Stimulated activated memory B cell treated with anti-CD40 and anti-IgM and Interleukin-4, amounts not matched to agents 10 μg/mL and 1 μg/mL and 100 μg/mL, for 72 hours (primary cell): ENCODE results near the gene TMEM17.

Source experiments
- ATAC-seq: fragments of 150-1000 bp; cut with Tn5 transposase; 2 replicates; pipeline ENCODE4 v1.10.0; 2021
- H3K27ac Mint-ChIP-seq: one replicate; pipeline ENCODE4 v1.8.0; 2022; ENCODE audit warnings: mild to moderate bottlenecking, mixed read lengths
- H3K27me3 Mint-ChIP-seq: one replicate; pipeline ENCODE4 v1.8.0; 2022; ENCODE audit warnings: mixed read lengths
- H3K36me3 Mint-ChIP-seq: one replicate; pipeline ENCODE4 v1.8.0; 2022; ENCODE audit warnings: mixed read lengths
- H3K4me1 Mint-ChIP-seq: one replicate; pipeline ENCODE4 v1.8.0; 2022; ENCODE audit warnings: mixed read lengths
- H3K4me3 Mint-ChIP-seq: one replicate; pipeline ENCODE4 v1.8.0; 2022; ENCODE audit warnings: mild to moderate bottlenecking, moderate library complexity, mixed read lengths
- H3K9me3 Mint-ChIP-seq: one replicate; pipeline ENCODE4 v1.8.0; 2022; ENCODE audit warnings: mixed read lengths

Gene TMEM17

DNA sequence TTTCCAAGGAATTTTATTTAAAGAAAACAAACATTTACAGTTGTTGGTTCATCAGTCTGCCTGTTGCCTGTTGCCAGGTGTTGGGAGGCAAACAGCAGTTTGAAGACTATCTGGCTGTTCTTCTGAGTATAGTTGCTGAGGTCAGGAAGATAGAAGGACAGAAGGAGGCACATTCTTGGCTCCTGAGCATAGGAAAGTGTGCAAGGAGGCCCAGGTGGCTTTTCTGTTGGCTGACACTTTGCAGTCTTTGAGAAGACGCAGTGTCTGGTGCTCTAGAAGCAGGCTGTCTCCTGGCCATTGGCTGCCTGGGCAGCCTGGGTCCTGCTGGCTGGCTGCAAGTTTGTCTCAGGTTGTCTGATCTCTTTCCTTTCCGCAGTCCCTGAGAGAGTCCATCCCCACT lies 36.4 kb downstream of the TMEM17 start:
- Mint-ChIP-seq H3K27ac (no peak overlapping the region), H3K9me3 (no peaks in the 10 kb centered on the region), H3K4me3 (no peak overlapping the region), H3K4me1 (no peaks in the 10 kb centered on the region), H3K27me3 (peaks cover 4% of the 10 kb centered on the region), H3K36me3 (no peaks in the 10 kb centered on the region)
- no peak for ATAC-seq

DNA sequence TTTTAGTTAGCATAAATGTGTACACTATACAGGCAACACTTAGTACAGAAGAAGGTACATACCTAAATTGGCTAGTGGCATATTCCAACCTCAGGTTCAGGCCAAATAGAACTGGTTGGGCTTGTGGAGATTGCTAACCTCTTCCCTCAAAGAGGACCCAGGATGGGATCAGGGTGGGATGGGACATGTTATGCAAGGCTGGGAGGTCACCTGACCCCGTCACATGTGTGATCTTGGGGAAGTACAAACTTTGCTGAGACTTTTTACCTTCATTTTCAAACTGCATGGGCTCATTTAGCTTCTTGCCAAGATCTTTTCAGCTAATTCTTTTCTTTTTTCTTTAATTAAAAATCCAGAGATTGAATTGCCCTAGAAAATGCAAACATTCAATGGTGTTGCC lies 36.9 kb downstream of the TMEM17 start:
- Mint-ChIP-seq H3K9me3 (no peaks in the 10 kb centered on the region), H3K27ac (no peak overlapping the region), H3K36me3 (no peaks in the 10 kb centered on the region), H3K4me1 (no peaks in the 10 kb centered on the region), H3K4me3 (no peak overlapping the region), H3K27me3 (peaks cover under 1% of the 10 kb centered on the region)
- no peak for ATAC-seq

DNA sequence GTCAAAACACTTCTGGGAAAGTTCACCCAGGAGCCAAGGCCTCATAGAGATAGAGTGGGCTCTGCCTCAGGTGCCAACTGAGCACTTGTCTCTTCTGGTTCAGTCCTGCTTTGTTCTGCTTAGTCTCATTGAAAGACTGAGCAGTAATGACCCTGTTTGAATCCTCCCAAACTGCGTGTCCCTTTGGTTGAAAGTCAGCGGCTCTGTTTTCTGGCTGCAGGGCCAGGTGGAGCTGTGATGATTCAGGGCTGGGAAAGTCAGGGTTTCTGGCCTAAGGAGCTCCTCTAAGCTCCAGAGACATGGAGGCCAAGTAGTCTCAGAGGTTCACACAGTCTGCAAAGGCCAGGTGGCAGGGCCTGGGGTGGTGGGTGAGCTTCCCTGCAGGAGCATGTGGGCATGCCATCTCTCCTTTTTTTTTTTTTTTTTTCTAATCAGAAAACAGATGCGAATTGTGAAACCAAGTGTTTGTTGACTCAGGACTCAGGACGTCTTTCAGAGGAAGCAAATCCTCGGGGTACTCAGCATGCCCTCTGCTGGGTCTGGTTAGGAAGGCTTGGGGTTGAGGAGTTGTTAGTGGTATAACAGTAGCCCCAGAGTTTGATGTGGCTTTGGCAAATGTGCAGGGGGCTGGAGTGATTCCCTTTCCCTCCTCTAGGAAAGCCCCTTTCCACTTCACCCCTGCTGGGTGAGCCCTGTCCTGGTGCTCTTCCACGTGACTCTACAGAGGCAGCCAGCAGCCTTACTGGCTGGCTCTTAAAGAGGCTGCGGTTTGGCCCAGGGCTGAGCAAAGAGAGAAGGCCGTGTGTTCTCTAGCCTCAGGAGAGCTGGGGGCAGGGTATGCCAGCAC lies 38.3 kb downstream of the TMEM17 start:
- no peaks in the 10 kb centered on the region for H3K27me3 Mint-ChIP-seq
- H3K4me1 Mint-ChIP-seq: no peaks in the 10 kb centered on the region
- no peak overlapping the region for H3K4me3 Mint-ChIP-seq
- no peak for ATAC-seq
- no peak overlapping the region for H3K27ac Mint-ChIP-seq
- no peaks in the 10 kb centered on the region for H3K36me3 Mint-ChIP-seq
- H3K9me3 Mint-ChIP-seq: no peaks in the 10 kb centered on the region

DNA sequence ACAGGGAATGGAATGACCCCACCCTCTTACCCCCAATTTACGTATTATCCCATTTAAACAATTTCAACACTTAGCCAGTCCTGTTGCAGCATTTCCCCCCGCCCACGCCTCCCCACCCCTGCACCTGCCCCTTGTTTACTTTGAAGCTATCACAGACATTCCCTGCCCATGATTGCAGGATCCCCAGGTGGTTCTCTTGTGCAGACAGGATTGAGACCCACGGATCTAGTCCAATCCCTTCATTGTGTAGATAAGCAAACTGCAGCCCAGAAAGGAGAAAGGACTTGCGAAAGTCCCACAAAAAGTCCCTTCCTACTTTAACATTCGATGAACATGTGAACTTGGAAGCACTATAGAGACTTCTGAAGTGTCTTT lies 38.9 kb downstream of the TMEM17 start:
- no peak overlapping the region for H3K27ac Mint-ChIP-seq
- H3K4me1 Mint-ChIP-seq: no peaks in the 10 kb centered on the region
- H3K9me3 Mint-ChIP-seq: no peaks in the 10 kb centered on the region
- H3K36me3 Mint-ChIP-seq: no peaks in the 10 kb centered on the region
- H3K27me3 Mint-ChIP-seq: no peaks in the 10 kb centered on the region
- ATAC-seq: no peak
- no peak overlapping the region for H3K4me3 Mint-ChIP-seq

DNA sequence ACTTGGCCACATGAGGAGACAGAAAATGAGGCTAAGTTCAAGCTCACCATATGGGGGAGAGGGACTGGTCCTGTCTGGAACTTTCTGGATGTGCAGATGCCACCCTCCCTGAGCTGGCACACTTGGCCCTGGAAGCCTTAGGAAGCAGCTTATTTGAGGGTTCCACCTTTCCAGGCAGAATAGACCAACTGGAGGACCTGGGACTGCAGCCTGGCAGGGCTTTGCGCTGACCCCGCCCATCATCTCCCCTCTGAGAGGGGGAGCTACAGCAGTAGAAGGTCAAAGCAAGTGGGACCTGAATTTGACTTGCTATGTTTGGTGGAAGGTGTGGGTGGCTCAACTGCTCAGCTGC lies 39.5 kb downstream of the TMEM17 start:
- no peak overlapping the region for H3K27ac Mint-ChIP-seq
- no peak for ATAC-seq
- no peaks in the 10 kb centered on the region for H3K4me1 Mint-ChIP-seq
- H3K9me3 Mint-ChIP-seq: no peaks in the 10 kb centered on the region
- H3K4me3 Mint-ChIP-seq: no peak overlapping the region
- H3K27me3 Mint-ChIP-seq: no peaks in the 10 kb centered on the region
- no peaks in the 10 kb centered on the region for H3K36me3 Mint-ChIP-seq

DNA sequence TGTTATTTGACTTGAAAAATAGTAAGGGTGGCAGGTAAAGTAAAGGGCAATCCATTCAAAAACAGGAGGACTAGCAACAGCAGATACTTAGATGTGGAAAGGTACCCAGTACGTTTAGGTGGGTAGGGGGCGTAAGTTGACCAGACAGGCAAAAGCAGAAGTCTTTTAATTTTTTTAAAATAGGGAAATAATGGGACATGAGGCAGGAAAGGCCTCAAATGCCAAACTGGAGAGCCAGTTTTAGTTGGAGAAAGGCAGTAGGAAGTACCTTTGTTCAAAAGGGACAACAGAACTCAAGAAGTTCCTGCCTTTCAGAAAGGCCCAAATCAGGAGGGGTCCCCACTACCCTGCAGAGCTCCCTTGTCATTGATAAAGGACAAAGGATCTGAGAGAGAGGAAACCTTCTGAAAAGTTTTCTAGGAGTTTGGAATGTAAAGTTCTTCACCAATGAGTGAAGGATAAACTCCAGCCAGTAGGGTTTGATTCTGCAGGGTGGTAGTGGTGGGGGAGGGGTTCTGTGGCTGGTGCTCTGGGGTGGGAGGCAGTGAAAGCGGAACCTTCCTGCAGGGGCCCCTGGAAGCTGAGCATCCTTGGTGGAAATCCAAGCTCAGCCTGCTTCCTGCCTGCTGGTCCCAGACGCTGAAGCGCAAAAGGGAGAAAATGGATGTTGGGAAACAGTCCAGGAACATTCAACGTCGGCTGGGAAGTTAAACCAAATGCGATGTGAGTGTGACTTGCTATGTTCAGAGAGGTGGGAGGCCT lies 40.1 kb downstream of the TMEM17 start:
- H3K27me3 Mint-ChIP-seq: no peaks in the 10 kb centered on the region
- no peaks in the 10 kb centered on the region for H3K36me3 Mint-ChIP-seq
- H3K9me3 Mint-ChIP-seq: no peaks in the 10 kb centered on the region
- no peak overlapping the region for H3K4me3 Mint-ChIP-seq
- H3K27ac Mint-ChIP-seq: no peak overlapping the region
- H3K4me1 Mint-ChIP-seq: no peaks in the 10 kb centered on the region
- no peak for ATAC-seq

DNA sequence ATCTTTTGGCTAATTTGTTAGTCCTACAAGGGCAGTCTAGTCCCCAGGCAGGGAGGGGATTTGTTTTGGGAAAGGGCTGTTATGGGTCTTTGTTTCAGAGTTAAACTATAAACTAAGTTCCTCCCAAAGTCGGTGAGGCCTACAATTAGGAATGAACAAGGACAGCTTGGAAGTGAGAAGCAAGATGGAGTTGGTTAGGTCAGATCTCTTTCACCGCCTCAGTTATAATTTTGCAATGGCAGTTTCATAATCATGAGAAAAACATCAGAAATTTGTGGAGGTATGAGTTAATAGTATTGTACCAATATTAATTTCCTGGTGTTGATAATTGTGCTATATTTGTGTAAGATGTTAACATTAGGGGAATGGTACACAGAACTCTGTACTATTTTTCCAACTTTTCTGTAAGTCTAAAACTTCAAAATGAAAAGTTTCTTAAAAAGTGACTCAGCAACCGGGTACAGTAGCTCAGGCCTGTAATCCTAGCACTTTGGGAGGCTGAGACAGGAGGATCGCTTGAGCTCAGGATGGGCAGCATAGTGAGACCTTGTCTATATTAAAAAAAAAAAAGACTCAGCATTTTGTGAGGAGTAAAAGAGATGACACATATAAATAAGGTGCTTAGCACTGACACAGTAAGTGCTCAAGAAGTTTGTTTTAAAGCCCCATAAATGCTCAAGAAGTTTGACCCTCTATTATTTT lies 40.8 kb downstream of the TMEM17 start:
- ATAC-seq: no peak

DNA sequence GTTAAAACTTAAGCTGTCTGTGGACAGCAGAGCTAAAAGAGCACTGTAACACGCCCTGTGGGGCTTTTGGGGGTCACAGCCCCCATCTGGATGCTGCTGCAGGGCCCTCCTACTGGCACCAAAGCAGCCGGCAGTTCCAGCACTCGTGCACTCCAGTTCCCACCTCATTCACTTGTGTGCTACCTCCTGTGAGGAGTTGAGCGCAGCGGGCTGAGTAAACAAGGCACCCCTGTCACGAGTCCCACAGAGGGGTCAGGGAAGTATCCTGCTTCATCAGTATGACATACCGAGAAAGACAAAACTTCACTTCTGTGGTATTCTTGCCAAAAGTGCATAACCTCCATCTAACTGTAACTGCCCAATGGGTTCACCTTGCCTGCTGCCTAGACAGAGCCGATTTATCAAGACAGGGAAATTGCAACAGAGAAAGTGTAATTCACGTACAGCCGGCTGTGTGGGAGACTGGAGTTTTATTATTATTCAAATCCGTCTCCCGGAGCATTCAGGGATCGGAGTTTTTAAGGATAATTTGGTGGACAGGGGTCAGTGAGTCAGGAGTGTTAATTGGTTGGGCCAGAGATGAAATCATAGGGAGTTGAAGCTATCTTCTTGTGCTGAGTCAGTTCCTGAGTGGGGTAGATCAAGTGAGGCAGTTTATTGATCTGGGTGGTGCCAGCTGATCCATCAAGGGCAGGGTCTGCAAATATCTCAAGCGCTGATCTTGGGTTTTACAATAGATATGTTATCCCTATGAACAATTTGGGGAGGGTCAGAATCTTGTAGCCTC lies 41.6 kb downstream of the TMEM17 start:
- ATAC-seq: no peak
- no peaks in the 10 kb centered on the region for H3K9me3 Mint-ChIP-seq
- H3K4me1 Mint-ChIP-seq: no peaks in the 10 kb centered on the region
- no peaks in the 10 kb centered on the region for H3K36me3 Mint-ChIP-seq
- H3K27me3 Mint-ChIP-seq: no peaks in the 10 kb centered on the region
- H3K4me3 Mint-ChIP-seq: no peak overlapping the region
- no peak overlapping the region for H3K27ac Mint-ChIP-seq

More for the DNA sequence above, 40.8 kb downstream of the TMEM17 start:
- H3K4me1 Mint-ChIP-seq: no peaks in the 10 kb centered on the region
- no peaks in the 10 kb centered on the region for H3K36me3 Mint-ChIP-seq
- H3K27me3 Mint-ChIP-seq: no peaks in the 10 kb centered on the region
- H3K27ac Mint-ChIP-seq: no peak overlapping the region
- H3K9me3 Mint-ChIP-seq: no peaks in the 10 kb centered on the region
- H3K4me3 Mint-ChIP-seq: no peak overlapping the region

DNA sequence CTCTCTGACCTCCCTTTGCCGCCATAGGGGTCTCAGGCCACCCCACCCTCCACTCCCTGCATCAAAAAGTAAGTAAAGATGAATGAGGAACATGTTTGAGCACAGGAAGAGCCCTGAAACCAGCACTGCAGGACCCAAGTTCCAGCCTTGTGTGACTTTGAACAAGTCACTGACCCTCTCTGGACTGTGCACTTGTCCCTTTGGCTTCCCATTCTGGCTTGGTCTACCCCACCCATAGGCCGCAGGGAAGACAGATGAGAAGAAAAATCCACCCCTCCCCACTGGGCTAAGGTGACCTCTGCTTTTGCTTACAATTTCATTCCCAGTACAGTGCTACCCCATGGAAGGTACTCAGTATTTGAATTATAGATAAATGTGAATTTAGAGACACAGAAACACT lies 43.8 kb downstream of the TMEM17 start:
- H3K36me3 Mint-ChIP-seq: no peaks in the 10 kb centered on the region
- no peak overlapping the region for H3K4me3 Mint-ChIP-seq
- no peaks in the 10 kb centered on the region for H3K9me3 Mint-ChIP-seq
- H3K27ac Mint-ChIP-seq: no peak overlapping the region
- no peak for ATAC-seq
- H3K4me1 Mint-ChIP-seq: no peaks in the 10 kb centered on the region
- H3K27me3 Mint-ChIP-seq: no peaks in the 10 kb centered on the region

DNA sequence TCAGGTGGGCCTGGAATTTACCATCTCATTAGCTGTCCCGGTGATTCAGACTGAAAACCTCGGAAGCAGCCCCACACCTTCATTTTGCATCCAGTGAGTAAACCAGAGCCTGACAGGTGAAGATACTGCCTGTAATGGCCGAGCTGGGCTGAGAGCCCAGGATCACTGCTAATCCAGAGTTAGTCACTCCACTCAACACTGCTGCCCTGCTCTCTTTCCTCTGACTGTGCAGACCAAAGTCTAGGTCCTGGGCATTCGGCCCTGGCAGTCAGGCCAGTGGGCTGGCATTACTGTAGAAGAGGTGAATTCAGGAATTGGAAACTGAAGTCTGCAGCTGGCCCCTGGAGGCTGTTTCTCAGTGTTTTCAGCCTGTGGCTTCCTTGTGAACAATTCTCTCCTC lies 44.3 kb downstream of the TMEM17 start:
- H3K27me3 Mint-ChIP-seq: peaks cover under 1% of the 10 kb centered on the region
- no peak overlapping the region for H3K27ac Mint-ChIP-seq
- H3K9me3 Mint-ChIP-seq: no peaks in the 10 kb centered on the region
- no peaks in the 10 kb centered on the region for H3K36me3 Mint-ChIP-seq
- H3K4me1 Mint-ChIP-seq: no peaks in the 10 kb centered on the region
- H3K4me3 Mint-ChIP-seq: no peak overlapping the region
- no peak for ATAC-seq

DNA sequence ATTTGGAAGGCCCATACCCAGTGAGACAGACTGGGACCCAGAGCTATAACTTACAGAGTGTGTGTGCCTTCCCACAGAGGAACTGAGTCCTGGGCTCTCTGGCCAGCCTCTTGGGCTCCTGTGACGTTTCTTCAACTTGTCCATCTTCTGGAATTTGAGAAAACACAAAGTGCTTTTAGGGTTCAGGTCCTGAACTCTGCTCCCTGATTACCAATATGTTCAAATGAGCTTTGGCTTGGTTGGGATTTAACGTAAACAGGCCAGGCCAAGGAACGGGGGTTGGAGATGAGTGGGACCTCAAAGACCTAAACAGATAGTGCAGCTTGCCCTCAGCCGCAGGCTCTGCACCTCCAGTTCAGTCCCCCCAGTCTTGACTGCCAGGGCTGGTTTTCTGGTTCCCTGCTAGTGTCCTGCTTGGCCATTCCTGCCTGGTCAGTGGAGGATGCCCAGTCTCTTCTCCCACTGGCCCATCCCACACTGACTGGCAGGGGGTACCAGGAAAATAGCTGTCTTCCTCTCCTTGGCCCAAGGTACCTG lies 44.9 kb downstream of the TMEM17 start:
- no peaks in the 10 kb centered on the region for H3K4me1 Mint-ChIP-seq
- no peaks in the 10 kb centered on the region for H3K36me3 Mint-ChIP-seq
- no peak overlapping the region for H3K27ac Mint-ChIP-seq
- ATAC-seq: no peak
- H3K9me3 Mint-ChIP-seq: no peaks in the 10 kb centered on the region
- no peak overlapping the region for H3K4me3 Mint-ChIP-seq
- H3K27me3 Mint-ChIP-seq: peaks cover 6% of the 10 kb centered on the region

DNA sequence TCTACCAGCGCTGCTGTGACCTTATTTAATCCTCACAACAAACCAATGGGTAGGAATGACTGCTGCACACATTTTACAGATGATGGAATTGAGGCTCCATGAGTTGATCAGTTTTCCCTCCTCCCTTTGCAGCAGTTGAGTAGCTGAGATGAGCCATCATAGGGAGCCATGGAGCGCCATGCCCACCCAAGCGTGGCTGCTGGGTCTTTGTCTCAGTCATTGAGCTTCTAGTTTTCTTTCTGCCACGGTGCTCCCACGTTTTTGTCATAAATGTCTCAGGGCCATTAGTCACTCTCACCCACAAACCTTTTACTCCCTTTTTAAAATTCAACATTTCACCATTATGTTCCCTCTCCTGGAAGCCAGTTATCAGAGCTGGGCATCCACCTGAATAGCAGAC lies 45.8 kb downstream of the TMEM17 start:
- Mint-ChIP-seq H3K9me3 (no peaks in the 10 kb centered on the region), H3K27ac (no peak overlapping the region), H3K4me1 (no peaks in the 10 kb centered on the region), H3K4me3 (no peak overlapping the region), H3K36me3 (no peaks in the 10 kb centered on the region), H3K27me3 (peaks cover 11% of the 10 kb centered on the region)
- no peak for ATAC-seq

DNA sequence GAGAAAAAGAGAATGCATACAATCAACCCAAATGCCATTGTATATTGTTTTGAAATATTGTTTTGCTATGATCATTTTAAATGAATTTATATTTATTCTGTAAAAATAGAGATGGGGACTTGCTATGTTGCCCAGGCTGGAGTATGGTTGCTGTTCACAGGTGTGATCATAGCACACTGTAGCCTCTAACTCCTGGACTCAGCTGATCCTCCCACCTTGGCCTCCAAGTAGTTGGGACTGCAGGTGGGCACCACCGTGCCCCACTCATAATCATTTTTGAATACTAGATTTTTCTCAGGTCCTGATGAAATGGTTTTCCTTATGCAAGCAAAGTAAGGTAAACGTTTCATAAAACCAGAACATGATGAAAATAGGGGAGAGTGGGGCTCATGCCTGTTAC lies 46.3 kb downstream of the TMEM17 start:
- H3K9me3 Mint-ChIP-seq: no peaks in the 10 kb centered on the region
- no peak for ATAC-seq
- H3K36me3 Mint-ChIP-seq: no peaks in the 10 kb centered on the region
- no peaks in the 10 kb centered on the region for H3K4me1 Mint-ChIP-seq
- H3K4me3 Mint-ChIP-seq: no peak overlapping the region
- H3K27ac Mint-ChIP-seq: no peak overlapping the region
- peaks cover 11% of the 10 kb centered on the region for H3K27me3 Mint-ChIP-seq

DNA sequence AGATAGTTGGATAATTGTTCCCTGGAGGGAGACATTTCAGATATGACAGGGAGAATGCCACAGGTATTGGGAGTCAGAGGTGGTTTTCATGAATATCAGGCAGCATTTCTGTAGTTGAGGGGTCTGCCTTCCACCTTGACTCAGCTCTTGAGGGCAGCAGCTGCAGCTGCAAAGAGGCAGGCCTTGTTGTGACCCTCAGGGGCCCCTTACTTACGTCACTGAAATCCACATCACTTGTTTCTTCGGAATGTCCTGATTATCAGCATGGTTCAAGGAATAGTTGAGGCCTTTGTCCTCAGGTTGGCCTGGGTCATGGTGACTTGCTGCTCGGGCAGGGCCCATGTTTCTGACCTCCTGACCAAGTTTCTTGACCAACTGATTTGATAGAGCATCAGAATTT lies 46.9 kb downstream of the TMEM17 start:
- Mint-ChIP-seq H3K9me3 (no peaks in the 10 kb centered on the region), H3K4me3 (no peak overlapping the region), H3K27ac (no peak overlapping the region)

DNA sequence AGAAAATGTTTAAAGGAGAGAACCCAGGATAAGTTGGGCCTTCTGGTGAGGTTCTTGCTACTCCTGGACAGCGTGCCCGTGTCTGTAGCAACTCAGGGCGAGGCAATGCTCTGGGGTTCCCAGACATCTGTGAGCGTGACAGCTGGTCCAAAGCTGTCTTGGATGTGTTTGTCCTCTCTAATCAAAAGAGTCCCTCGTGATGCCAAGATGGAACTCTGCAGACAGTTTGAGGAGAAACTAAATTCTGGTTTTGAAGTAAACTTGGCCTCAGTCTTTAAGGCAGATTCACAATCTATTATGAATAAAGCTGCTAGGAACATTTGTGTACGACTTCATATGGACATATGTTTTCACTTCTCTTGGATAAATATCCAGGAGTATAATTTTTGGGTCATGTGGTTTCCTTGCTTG lies 47.3 kb downstream of the TMEM17 start:
- H3K9me3 Mint-ChIP-seq: no peaks in the 10 kb centered on the region
- H3K4me3 Mint-ChIP-seq: no peak overlapping the region
- no peaks in the 10 kb centered on the region for H3K36me3 Mint-ChIP-seq
- ATAC-seq: no peak
- no peaks in the 10 kb centered on the region for H3K4me1 Mint-ChIP-seq
- H3K27me3 Mint-ChIP-seq: peaks cover 11% of the 10 kb centered on the region
- no peak overlapping the region for H3K27ac Mint-ChIP-seq

More for the DNA sequence above, 46.9 kb downstream of the TMEM17 start:
- ATAC-seq: no peak
- no peaks in the 10 kb centered on the region for H3K36me3 Mint-ChIP-seq
- H3K27me3 Mint-ChIP-seq: peaks cover 11% of the 10 kb centered on the region
- H3K4me1 Mint-ChIP-seq: no peaks in the 10 kb centered on the region
